Measurements from ENCODE around the gene U2AF2. TPM values are rescaled to one million over a fixed set of nuclear protein-coding genes. Genes with fewer than 3 reads are reported as not detected.

The U2AF2 gene
- polyA plus RNA-seq (ENCODE audit: insufficient read length in 4 of 4), result 100 to 1,000 TPM; 146 to 227 (median 159) TPM

DNA sequence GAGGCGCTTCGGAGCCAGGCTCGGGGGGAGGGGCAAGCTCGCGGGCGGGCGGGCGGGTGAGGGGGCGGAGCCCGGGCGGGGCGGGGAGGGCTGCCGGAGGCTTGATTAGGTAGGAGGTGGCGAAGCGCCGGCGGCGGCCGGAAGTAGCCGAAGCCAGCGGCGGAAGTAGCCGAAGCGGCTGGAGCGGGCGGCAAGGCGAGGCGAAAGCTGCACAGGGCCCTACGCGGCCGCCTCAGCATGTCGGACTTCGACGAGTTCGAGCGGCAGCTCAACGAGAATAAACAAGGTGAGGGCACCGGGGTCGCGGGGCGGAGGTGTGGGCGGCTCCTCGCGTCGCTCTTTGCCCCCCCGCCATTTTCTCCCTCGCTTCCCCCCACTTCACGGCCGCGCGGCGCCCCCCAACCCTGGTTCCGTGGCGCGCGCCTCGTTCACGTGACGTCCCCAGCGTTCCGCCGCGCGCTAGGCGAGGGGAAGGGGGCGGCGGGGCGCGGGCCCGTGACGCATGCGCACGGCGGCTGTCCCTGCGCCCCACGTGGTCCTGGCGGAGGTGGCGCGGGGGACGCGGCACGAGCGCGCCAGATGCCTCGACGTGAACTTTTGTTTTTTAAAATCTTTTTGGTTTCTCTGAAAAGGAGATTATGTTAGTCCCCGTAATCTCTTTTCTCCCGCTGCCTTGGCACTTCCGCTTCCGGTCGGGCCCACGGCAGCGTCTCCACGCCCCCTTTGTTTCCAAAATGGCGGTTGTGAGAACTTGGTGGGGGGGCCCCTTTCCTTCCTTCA lies at the start of gene U2AF2:
Gene U2AF2, plus strand, starts transcription at position 168 of the 780 bp plus-strand sequence. Its CDS starts 70 bp downstream, at position 238.
- DNase-seq (ENCODE audit: low read depth in 4 of 4, low spot score in 3 of 4), result peak in 2 of 4 donors; percentile 59 to 88

DNA sequence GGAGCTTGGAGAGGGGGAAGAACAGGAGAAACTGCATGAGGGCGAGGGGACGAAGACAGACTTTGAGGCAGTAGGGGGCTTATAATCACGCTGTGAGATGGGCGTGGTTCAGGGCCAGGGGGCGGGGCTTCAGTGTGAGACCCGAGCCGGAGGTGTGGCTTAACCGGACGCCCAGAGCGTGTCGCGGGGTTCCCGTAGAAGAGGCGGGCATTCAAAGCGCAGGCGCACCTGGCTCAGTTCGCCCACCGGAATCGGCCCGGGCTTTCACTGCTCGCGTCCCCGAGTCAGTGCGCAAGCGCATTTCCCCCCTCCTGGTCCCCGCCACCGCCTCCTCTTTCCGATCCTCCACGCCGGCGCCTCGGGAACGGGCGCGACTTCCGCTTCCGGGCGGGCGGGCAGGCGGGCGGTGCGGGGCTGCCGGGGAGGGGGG lies 49.6 kb upstream of the U2AF2 start:
- DNase-seq (ENCODE audit: low read depth in 4 of 4, low spot score in 3 of 4), result peak; percentile 93 to 95 (median 94)

DNA sequence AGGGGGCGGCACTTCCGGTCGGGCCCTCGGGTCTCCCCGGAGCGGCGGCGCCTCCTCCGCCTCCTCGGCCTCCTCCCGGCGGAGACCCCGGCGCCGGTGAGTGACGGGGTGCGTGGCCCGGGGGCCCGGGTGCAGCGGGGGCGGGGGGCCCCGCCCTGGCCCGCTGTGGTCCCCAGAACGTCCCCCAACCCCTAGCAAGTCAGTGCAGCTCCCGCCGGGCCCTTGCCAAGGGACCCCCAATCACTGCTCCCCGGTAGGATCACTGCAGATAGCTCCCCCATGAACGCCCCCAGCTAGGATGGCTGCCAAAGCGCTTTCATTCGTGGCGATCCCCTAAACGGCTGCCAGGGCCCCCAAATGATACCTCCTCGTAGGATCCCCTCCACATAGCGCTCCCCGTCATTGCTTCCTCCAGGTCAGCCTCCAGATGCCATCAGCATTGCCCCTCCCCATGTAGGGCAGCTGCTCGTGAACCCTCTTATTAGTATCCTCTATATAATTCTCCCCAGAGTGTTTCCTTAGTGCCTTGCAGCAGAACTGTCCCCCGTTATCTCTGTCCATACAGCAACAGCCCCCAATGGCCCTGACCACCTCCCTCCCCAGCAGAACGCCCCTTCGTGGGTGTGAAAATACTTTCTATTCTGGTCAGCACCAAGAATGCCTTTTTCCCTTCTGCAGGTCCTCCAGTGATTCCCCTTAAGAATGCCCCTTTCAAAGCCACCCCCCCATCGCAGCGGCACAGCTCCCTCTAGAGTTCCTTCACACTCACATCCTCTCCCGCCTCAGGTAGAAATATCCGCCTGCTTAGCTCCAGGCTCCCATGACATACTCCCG lies 49.0 kb upstream of the U2AF2 start, which contains the start of gene ZNF865:
Gene ZNF865, plus strand, starts transcription at position 11 of the 834 bp plus-strand sequence. CDS start 7,972 bp downstream, outside the sequence.
- peak in 1 of 4 donors; percentile 59 for DNase-seq (ENCODE audit: low read depth in 4 of 4, low spot score in 3 of 4)

DNA sequence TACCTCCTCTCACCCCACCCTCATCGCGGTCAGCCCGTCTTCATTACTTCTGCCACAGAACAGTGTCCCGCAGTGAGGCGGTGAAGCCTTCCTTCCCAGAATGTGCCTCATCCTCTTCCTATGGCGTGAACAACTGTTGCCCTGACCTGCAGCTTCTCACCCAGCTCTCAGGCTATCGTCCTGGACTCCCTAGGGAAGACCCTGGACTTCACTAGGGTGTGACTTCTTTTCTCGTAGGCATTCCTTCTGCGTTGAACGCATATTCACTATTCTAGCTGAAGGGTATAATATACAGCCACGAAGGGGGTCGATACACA lies 48.4 kb upstream of the U2AF2 start:
- DNase-seq (ENCODE audit: low read depth in 4 of 4, low spot score in 3 of 4), result no peak

DNA sequence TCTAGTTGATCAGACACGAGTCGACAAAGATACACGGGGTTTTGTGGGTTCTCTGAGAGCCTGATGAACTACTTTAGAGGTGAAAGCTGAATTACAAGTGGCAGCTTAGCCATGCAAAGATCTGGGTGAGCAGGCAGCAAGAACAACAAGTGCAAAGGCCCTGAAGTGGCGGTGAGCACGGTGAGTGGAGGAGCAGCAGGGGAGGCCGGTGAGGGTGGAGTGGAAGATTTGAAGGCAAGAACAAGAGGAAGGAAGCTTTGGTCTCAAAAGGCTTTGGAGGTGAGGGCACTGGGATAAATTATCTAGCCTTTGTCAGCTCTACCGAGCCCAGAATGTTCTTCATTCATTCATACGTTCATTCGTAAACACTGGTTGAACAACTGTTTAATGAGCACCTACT lies 48.0 kb upstream of the U2AF2 start:
- no peak for DNase-seq (ENCODE audit: low read depth in 4 of 4, low spot score in 3 of 4)

DNA sequence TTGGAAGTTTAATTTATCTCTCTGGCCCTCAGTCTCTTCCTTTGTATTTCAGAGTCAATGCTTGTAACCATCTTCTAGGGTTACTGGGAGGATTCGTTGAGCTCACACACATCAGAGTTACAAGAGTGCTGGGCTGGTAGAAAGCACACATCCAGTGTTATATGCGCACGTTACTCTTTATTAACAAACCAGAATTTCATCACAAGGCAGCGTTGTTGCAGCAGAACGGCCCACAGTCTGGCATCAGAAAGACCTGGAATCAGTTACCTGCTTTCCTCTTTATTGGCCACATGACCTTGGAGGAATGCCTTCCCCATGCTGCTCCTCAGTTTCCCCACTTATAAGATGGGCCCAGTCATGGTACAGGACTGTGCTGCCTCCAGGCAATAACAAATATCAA lies 45.5 kb upstream of the U2AF2 start:
- no peak for DNase-seq (ENCODE audit: low read depth in 4 of 4, low spot score in 3 of 4)

DNA sequence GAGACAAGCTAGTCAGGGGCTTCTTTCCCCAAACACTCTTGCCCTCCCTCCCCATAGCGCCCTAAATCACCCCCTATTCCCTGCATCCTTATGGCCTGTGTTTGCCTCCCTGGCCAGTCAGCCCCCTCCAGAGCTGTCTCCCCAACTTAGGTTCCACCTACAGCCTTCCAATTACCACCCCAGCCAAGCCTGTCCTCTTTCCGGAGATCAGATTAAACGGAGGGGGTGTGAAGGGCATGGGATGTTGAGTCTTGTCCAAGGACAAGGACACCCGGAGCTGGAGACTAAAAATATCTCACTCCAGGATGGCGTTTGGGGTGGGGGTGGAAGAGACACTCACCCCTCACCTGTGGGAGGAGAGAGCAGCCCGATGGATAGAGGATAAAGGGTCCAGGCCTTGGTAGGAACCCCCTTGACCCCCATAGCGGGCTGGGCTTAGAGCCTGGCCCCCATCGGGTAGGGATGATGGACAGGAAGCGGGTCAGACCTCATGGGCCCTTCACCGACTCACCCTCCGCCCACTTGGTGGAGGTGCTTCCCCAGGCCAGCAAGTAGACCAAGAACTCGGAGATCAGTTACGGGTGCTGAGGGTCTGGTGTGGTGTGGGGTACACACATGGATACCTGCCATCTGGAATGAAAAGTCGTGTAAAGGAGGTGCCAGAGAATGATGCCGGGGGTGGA lies 43.4 kb upstream of the U2AF2 start:
- no peak for DNase-seq (ENCODE audit: low read depth in 4 of 4, low spot score in 3 of 4)

DNA sequence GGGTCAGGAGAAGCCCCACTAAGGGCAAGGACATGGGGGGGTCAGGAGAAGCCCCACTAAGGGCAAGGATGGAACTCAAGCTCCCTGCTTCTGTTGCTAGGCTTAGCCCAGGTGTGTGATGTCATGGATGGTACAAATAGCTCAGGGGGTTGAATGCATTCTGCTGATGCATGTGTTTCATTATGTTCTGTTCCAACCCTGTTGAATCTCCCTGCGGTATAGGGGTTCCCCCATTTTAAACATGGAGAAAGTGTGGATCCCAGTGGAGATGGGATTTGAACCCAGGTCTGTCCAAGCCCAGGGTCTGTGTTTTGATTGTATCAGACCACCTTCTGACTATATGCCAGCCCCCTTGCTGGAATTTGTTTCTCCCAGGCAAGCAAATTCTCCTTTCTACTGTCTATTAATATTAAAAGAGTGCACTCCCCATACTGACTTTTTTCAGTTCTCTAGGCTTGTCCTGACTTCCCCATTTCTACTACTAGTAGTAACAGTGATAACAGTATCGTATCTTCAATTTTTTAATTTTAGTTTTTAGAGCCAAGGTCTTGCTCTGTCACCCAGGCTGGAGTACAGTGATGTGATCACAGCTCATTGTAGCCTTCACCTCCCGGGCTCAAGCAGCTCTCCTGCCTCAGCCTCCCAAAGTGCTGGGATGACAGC lies 42.7 kb upstream of the U2AF2 start:
- no peak for DNase-seq (ENCODE audit: low read depth in 4 of 4, low spot score in 3 of 4)

DNA sequence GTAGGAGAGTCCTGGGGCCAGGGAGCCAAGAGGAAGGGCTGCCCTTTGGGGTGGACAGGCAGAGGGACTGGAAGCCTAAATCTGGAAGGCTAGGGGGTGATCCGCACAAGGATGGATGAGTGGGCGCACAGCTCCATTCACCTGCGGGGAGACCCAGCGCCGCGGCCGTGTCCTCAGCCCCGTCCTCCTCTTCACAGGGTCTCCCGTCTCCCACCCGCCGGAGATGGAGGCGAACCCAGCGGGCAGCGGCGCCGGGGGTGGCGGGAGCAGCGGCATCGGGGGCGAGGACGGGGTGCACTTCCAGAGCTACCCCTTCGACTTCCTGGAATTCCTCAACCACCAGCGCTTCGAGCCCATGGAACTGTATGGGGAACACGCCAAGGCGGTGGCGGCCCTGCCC lies 41.4 kb upstream of the U2AF2 start:
- DNase-seq (ENCODE audit: low read depth in 4 of 4, low spot score in 3 of 4), result no peak

DNA sequence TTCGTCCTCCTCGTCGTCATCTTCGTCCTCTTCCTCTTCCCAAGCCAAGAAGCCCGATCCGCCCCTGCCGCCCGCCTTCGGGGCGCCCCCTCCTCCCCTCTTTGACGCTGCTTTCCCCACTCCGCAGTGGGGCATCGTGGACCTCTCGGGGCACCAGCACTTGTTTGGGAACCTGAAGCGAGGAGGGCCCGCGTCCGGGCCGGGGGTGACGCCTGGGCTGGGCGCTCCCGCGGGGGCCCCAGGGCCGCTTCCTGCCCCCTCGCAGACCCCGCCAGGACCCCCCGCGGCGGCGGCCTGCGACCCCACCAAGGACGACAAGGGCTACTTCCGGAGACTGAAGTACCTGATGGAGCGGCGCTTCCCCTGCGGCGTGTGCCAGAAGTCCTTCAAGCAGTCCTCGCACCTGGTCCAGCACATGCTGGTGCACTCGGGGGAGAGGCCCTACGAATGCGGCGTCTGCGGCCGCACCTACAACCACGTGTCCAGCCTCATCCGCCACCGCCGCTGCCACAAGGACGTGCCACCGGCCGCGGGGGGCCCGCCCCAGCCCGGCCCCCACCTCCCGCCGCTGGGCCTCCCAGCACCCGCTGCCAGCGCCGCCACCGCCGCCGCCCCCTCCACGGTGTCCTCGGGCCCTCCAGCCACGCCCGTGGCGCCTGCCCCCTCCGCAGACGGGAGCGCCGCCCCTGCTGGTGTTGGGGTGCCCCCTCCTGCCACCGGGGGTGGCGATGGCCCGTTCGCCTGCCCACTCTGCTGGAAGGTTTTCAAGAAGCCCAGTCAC lies 40.7 kb upstream of the U2AF2 start:
- DNase-seq (ENCODE audit: low read depth in 4 of 4, low spot score in 3 of 4), result no peak

DNA sequence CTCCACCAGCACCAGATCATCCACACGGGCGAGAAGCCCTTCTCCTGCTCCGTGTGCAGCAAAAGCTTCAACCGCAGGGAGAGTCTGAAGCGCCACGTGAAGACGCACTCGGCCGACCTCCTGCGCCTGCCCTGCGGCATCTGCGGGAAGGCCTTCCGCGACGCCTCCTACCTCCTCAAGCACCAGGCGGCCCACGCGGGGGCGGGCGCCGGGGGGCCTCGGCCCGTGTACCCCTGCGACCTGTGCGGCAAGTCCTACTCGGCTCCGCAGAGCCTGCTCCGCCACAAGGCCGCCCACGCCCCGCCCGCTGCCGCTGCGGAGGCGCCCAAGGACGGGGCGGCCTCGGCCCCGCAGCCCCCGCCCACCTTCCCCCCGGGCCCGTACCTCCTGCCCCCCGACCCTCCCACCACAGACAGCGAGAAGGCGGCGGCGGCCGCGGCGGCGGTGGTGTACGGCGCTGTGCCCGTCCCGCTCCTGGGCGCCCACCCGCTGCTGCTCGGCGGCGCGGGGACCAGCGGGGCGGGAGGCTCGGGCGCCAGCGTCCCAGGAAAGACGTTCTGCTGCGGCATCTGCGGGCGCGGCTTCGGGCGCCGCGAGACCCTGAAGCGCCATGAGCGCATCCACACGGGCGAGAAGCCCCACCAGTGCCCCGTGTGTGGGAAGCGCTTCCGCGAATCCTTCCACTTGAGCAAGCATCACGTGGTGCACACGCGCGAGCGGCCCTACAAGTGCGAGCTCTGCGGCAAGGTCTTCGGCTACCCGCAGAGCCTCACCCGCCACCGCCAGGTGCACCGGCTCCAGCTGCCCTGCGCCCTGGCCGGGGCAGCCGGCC lies 39.9 kb upstream of the U2AF2 start:
- DNase-seq (ENCODE audit: low read depth in 4 of 4, low spot score in 3 of 4), result no peak

DNA sequence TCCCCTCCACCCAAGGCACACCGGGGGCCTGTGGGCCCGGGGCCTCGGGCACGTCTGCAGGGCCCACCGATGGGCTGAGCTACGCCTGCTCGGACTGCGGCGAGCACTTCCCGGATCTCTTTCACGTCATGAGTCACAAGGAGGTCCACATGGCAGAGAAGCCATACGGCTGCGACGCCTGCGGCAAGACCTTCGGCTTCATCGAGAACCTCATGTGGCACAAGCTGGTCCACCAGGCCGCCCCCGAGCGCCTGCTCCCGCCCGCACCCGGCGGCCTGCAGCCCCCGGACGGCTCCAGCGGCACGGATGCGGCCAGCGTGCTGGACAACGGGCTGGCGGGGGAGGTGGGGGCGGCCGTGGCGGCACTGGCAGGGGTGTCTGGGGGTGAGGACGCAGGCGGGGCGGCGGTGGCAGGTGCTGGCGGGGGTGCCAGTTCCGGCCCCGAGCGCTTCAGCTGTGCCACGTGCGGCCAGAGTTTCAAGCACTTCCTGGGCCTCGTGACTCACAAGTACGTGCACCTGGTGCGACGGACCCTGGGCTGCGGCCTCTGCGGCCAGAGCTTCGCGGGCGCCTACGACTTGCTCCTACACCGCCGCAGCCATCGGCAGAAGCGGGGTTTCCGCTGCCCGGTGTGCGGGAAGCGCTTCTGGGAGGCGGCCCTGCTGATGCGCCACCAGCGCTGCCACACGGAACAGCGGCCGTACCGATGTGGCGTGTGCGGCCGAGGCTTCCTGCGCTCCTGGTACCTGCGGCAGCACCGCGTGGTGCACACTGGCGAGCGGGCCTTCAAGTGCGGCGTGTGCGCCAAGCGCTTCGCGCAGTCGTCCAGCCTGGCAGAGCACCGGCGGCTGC lies 39.1 kb upstream of the U2AF2 start:
- no peak for DNase-seq (ENCODE audit: low read depth in 4 of 4, low spot score in 3 of 4)

DNA sequence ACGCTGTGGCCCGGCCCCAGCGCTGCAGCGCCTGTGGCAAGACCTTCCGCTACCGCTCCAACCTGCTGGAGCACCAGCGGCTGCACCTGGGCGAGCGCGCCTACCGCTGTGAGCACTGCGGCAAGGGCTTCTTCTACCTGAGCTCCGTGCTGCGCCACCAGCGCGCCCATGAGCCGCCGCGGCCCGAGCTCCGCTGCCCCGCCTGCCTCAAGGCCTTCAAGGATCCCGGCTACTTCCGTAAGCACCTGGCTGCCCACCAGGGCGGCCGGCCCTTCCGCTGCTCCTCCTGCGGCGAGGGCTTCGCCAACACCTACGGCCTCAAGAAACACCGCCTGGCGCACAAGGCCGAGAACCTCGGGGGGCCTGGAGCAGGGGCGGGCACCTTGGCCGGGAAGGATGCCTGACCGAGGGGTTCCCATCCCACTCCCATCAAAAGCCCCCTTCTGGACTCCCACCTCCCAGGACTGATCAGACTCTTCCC lies 38.4 kb upstream of the U2AF2 start:
- no peak for DNase-seq (ENCODE audit: low read depth in 4 of 4, low spot score in 3 of 4)

DNA sequence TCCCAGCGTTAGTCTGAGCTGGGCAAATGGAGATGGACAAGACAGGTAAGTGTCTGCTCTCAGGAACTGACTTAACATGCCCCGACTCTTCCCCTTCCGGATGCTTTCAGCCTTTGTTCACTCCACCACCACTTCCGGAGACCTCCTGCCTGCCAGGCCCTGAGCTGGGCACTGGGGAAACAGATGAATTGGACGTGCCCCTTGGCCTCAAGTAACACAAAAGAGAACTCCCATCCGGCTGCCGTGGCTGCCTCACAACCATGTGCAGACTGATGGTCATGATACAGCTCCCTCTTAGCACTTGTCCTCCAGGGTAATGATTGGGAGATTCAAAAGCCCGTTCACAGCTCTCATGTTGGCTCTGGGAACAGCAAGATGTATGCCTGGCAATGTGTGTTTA lies 37.4 kb upstream of the U2AF2 start:
- DNase-seq (ENCODE audit: low read depth in 4 of 4, low spot score in 3 of 4), result no peak

DNA sequence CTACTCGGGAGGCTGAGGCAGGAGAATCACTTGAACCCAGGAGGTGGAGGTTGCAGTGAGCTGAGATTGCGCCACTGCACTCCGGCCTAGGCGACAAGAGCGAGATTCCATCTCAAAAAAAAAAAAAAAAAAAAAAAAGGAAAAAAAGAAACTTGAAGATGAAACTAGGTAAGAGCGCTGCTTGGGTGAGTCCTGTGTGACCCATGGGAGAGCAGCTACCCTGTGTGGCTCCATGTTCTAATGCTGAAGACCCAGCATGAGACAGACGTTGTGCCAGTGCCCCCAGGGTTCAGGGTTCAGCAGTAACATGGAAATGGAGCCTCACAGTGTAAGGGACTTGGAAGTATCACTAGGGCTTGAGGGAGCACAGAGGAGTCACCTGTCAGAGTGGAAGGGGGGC lies 36.4 kb upstream of the U2AF2 start:
- DNase-seq (ENCODE audit: low read depth in 4 of 4, low spot score in 3 of 4), result no peak

DNA sequence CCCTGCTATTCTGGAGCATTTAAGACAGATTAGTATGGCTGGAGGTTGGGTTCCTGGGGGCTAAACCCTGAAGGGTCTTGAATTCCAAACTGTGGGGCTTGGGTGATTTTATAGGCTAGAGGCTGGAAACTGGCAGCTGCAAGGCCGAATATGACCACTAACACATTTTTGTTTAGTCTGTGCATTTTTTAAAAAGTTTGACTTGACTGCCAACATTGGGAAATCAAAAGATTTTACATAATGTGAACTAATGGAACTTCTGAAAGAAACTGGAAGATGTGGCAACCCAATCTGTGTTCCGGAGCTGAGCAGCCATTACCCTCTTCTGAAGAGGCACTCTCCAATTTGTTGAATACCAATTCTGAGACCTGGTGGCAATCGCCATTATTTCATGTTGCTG lies 35.5 kb upstream of the U2AF2 start:
- DNase-seq (ENCODE audit: low read depth in 4 of 4, low spot score in 3 of 4), result no peak

DNA sequence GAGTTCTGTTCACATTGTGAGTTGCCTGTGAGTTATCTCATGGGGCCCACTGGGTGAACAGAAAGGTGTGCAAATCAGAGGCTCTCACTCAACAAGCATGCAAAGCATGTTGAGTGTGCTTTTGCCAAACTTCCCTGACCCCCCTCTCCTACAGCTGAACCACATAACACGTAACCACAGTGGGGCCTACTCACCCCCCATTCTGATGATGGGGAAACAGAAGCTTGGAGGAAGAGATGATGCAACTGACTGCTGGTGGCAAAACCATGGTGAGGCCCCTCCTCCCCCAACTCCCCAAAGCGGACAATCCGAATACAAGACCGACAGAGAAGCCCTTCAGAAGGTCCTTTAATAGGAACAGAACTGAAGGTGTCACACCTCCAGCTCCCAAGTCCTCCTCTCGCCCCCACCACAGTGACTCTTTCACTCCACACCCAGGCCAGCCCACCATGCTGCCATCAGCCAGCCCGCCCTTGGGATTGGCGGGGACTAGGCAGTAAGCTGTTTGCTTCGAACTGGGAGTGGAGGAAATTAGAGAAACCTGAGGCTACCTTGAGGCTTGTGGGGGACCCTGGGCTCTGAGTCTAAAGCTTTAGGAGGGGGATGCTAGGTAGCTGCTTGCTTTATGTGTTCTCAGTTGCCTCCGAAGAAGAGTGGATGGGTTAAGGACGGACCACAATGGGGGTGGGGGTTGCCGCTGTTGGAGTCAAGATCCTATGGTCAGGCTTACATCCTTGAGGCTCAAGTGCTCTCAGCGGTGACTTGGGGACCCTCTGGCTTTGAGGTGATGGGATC lies 34.2 kb upstream of the U2AF2 start:
- no peak for DNase-seq (ENCODE audit: low read depth in 4 of 4, low spot score in 3 of 4)

Data from left renal pelvis (tissue), 4 donors.